Vagina (tissue), 2 donors: ENCODE data around the gene BNIP3. TPM values are rescaled to one million over a fixed set of nuclear protein-coding genes. Genes with fewer than 3 reads are reported as not detected.
A peak's percentile ranks its signal among the peaks of the same experiment; 100 is the strongest.

Experiments
- DNase-seq, 2 donors: peaks; one replicate each; pipeline ENCODE4 v3.0.0-alpha.2; 2017; ENCODE audit errors: extremely low spot score in 2 of 2
- H3K27ac ChIP-seq: fragments of 200-600 bp; sonication (generic); one replicate; pipeline ENCODE4 v1.5.1; 2019
- H3K27me3 ChIP-seq: fragments of 200-600 bp; sonication (generic); one replicate; pipeline ENCODE4 v1.5.1; 2019
- H3K36me3 ChIP-seq, 2 donors: fragments of 200-600 bp; sonication (generic); one replicate each; pipeline ENCODE4 v1.5.1; 2017 to 2019
- H3K4me1 ChIP-seq: fragments of 200-600 bp; sonication (generic); one replicate; pipeline ENCODE4 v1.5.1; 2019
- H3K4me3 ChIP-seq, 2 donors: fragments of 200-600 bp; sonication (generic); 1 replicate in 1 of 2; 2 replicates in 1 of 2; pipeline ENCODE4 v1.5.1; 2016 to 2019
- H3K9me3 ChIP-seq: fragments of 200-600 bp; sonication (generic); one replicate; pipeline ENCODE4 v1.5.1; 2019
- CTCF ChIP-seq, 3 experiments: fragments of 450-650 bp in 2 of 3; fragments of 200-600 bp in 1 of 3; sonication (generic) in 1 of 3; IDR thresholded peaks; one replicate each; pipeline ENCODE4 v1.5.1; 2017 to 2019; ENCODE audit warnings: antibody characterized with exemption in 3 of 3, mild to moderate bottlenecking in 2 of 3, moderate library complexity in 2 of 3
- POLR2A ChIP-seq, 2 donors: fragments of 450-650 bp; IDR thresholded peaks; one replicate each; pipeline ENCODE4 v1.6.1; 2017; ENCODE audit warnings: antibody characterized with exemption in 2 of 2, mild to moderate bottlenecking in 2 of 2, moderate library complexity in 2 of 2
- POLR2AphosphoS5 ChIP-seq, 2 donors: sonication (generic); formaldehyde crosslinking; IDR thresholded peaks; one replicate each; pipeline ENCODE4 v1.9.0; 2017; ENCODE audit warnings: antibody characterized with exemption in 2 of 2, mild to moderate bottlenecking in 2 of 2, low read depth in 1 of 2; ENCODE audit not compliant: insufficient read depth in 1 of 2
- intact Hi-C: fragments of 100-400 bp; cut with DNase I; formaldehyde crosslinking; loops from one replicate; pipeline ENCODE4 v1.15.1; 2023
- total RNA-seq: library from RNA; depleted of rRNA; stranded (reverse); fragments of >200 nt; gene quantifications from one replicate; pipeline ENCODE4 v1.2.3, GENCODE V29; 2016

Gene BNIP3
- total RNA-seq, 1 donor from 2014 or later = 40.8 TPM

- DNase-seq = no peak
- peaks cover 50% of the 10 kb centered on the region for H3K4me1 ChIP-seq
- no peaks in the 10 kb centered on the region for H3K36me3 ChIP-seq
- no peaks in the 10 kb centered on the region for H3K27me3 ChIP-seq
- no peaks in the 10 kb centered on the region for H3K9me3 ChIP-seq
- peak overlapping the region; percentile 87 to 97 for H3K4me3 ChIP-seq
- intact Hi-C loops = no loop called here
- peak overlapping the region; percentile 85 for H3K27ac ChIP-seq
- no peak for TF ChIP-seq CTCF (IDR thresholded peaks at IDR 0.05)
- TF ChIP-seq POLR2A (IDR thresholded peaks at IDR 0.05) = peak in 1 of 2 donors; percentile 6
- no peak for TF ChIP-seq POLR2AphosphoS5 (IDR thresholded peaks at IDR 0.05; ENCODE audit: insufficient read depth in 1 of 2, low read depth in 1 of 2)
Measured at GRCh38 chr10:131982185-131982756, 548 bp upstream of the BNIP3 start.

GRCh38 chr10:131980761-131981428 lies 828 bp downstream of the BNIP3 start:
- intact Hi-C loops = no loop called here
- peak overlapping the region; percentile 87 to 97 for H3K4me3 ChIP-seq
- H3K27ac ChIP-seq = peak overlapping the region; percentile 79
- no peak for TF ChIP-seq POLR2A (IDR thresholded peaks at IDR 0.05)
- no peak for TF ChIP-seq CTCF (IDR thresholded peaks at IDR 0.05)
- TF ChIP-seq POLR2AphosphoS5 (IDR thresholded peaks at IDR 0.05; ENCODE audit: insufficient read depth in 1 of 2, low read depth in 1 of 2) = no peak
- no peaks in the 10 kb centered on the region for H3K27me3 ChIP-seq
- DNase-seq = no peak
- H3K36me3 ChIP-seq = no peaks in the 10 kb centered on the region
- peaks cover 52% of the 10 kb centered on the region for H3K4me1 ChIP-seq
- H3K9me3 ChIP-seq = no peaks in the 10 kb centered on the region

GRCh38 chr10:131980321-131980720 lies 1.4 kb downstream of the BNIP3 start:
- Histone ChIP-seq H3K27ac (peak overlapping the region; percentile 79), H3K36me3 (no peaks in the 10 kb centered on the region), H3K27me3 (no peaks in the 10 kb centered on the region), H3K9me3 (no peaks in the 10 kb centered on the region), H3K4me3 (peak overlapping the region; percentile 42 to 87), H3K4me1 (peaks cover 52% of the 10 kb centered on the region)
- TF ChIP-seq POLR2A (IDR thresholded peaks at IDR 0.05) = no peak
- no peak for TF ChIP-seq CTCF (IDR thresholded peaks at IDR 0.05)
- TF ChIP-seq POLR2AphosphoS5 (IDR thresholded peaks at IDR 0.05; ENCODE audit: insufficient read depth in 1 of 2, low read depth in 1 of 2) = no peak
- no peak for DNase-seq
- intact Hi-C loops = no loop called here

GRCh38 chr10:131979821-131980270 lies 1.9 kb downstream of the BNIP3 start:
- TF ChIP-seq CTCF (IDR thresholded peaks at IDR 0.05) (no peak), POLR2AphosphoS5 (IDR thresholded peaks at IDR 0.05; ENCODE audit: insufficient read depth in 1 of 2, low read depth in 1 of 2) (peak in 1 of 2 donors; percentile 21)
- Histone ChIP-seq H3K9me3 (no peaks in the 10 kb centered on the region), H3K27me3 (no peaks in the 10 kb centered on the region), H3K4me1 (peaks cover 52% of the 10 kb centered on the region), H3K4me3 (peak overlapping the region; percentile 42 to 87), H3K36me3 (no peaks in the 10 kb centered on the region), H3K27ac (peak overlapping the region; percentile 38)
- intact Hi-C loops = no loop called here
- DNase-seq = no peak

DNA sequence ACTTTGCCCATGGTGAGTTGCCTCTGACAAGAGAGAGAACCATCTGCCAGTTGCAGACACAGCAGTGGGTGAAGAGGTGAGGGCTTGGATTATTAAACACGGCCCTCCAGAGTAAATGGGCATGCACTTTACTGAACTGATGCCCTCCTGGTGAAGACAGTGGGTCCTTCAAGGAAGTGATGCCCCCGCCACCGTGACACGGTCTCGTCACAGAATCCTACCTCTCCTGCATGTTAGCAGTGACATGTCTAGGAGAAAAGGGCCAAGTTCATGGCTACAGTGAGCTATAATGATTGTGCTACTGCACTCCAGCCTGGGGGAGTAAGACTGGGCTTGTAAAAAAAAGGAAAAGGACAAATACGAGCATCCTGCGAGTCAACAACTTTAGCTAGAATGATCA lies 2.4 kb downstream of the BNIP3 start:
- intact Hi-C loops = no loop called here
- Histone ChIP-seq H3K27me3 (no peaks in the 10 kb centered on the region), H3K4me1 (peaks cover 52% of the 10 kb centered on the region), H3K27ac (peak overlapping the region; percentile 38), H3K4me3 (peak overlapping the region; percentile 42 to 87), H3K36me3 (no peaks in the 10 kb centered on the region), H3K9me3 (no peaks in the 10 kb centered on the region)
- no peak for TF ChIP-seq POLR2A (IDR thresholded peaks at IDR 0.05)
- no peak for TF ChIP-seq CTCF (IDR thresholded peaks at IDR 0.05)
- TF ChIP-seq POLR2AphosphoS5 (IDR thresholded peaks at IDR 0.05; ENCODE audit: insufficient read depth in 1 of 2, low read depth in 1 of 2) = no peak
- DNase-seq = no peak
